HG03521 (cell line): ENCODE measurements around the gene CACNA1C.

Experiments
- ATAC-seq: cut with Tn5 transposase; IDR thresholded peaks from one replicate; pipeline ENCODE4 v1.9.1; 2021; ENCODE audit warnings: mild to moderate bottlenecking, moderate library complexity; ENCODE audit not compliant: unreplicated experiment

The CACNA1C gene

DNA sequence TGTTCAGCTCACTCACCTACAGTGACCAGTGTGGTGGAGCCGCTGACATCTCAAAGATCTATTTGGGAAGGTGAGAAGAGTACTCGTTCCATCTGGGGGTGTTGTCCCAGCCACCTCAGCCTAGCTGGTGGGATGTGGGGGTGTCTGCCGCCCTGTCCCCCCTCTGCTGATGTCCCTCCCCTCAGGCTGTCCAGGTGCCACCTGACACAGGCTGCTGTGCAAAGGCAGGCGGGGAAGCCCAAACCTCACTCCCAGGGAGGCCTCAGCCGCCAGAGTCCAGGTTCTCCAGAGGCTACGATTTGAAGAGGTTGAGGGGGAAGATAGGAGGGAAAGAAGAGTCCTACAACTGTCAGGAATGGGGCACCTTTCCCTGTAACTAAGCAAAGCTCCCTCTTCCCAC lies 690.7 kb downstream of the CACNA1C start:
- ATAC-seq = no peak

DNA sequence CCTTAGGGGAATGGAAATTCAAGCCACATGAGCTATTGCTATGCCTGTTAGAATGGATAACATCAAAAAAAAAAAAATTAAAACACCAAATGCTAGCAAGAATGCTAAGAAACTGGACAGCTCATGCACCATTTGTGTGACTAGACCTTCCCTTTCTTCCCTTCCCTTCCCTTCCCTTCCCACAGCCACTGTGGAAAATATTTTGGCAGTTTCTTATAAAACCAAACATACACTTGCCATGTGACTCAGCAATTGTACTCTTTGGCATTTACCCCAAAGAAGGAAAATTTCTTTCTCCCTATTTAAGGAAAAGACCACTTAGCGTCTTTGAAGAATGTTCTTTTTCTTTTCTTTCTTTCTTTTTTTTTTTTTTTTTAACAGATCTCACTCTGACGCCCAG lies 692.9 kb downstream of the CACNA1C start:
- ATAC-seq = no peak
